Astrocyte (in vitro differentiated cells and primary cell): Measurements from ENCODE around the gene CLCA2.

Source experiments
- CTCF ChIP-seq: IDR thresholded peaks from 2 replicates; pipeline ENCODE4 v1.5.1; 2011; ENCODE audit warnings: low read depth, mild to moderate bottlenecking, inconsistent platforms, low read length, moderate library complexity; ENCODE audit not compliant: insufficient read depth
- EZH2 ChIP-seq: IDR thresholded peaks from 2 replicates; pipeline ENCODE4 v1.6.1; 2012; ENCODE audit warnings: mild to moderate bottlenecking, low read length, inconsistent platforms; ENCODE audit not compliant: insufficient read depth

DNA sequence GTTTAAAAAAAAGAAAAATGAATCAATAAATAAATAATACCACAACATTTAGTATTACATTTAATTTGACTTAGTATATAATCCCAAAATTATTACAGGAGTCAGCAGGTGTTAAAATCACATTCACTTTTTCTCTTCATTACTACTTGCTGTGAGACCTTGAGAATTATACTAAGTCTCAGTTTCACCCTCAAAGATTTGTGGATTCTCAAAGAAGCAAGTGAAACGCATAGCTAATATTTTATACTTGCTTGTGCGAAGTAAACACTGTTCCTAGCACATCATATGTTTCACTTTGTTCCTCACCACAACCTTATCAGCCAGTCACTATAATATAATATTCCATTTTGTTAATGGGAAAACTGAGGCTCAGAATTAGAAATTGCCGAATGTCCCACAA is 48.8 kb downstream of the CLCA2 start:
- TF ChIP-seq CTCF (no peak), EZH2 (no peak)
